SU-DHL-6 (cell line): ENCODE data around the gene PITHD1.

Experiments
- H2AFZ ChIP-seq: fragments of 200-600 bp; sonication (generic); 2 replicates; pipeline ENCODE4 v1.6.1; 2014; ENCODE audit warnings: low read depth, mild to moderate bottlenecking, moderate library complexity, mixed read lengths, antibody characterized with exemption, low read length; ENCODE audit not compliant: severe bottlenecking
- H3F3A ChIP-seq: fragments of 200-600 bp; shearing (Covaris generic); 2 replicates; pipeline ENCODE4 v1.6.0; 2016; ENCODE audit warnings: antibody characterized with exemption, mild to moderate bottlenecking; ENCODE audit not compliant: insufficient read depth
- H3K27ac ChIP-seq: fragments of 200-600 bp; sonication (generic); 2 replicates; pipeline ENCODE4 v1.5.1; 2016; ENCODE audit warnings: low read depth, mild to moderate bottlenecking, low read length, moderate library complexity, mixed read lengths
- H3K27me3 ChIP-seq: fragments of 200-600 bp; sonication (generic), shearing (Covaris generic); 2 replicates; pipeline ENCODE4 v1.6.0; 2014; ENCODE audit warnings: mild to moderate bottlenecking, low read length
- H3K36me3 ChIP-seq: fragments of 200-600 bp; sonication (generic); 2 replicates; pipeline ENCODE4 v1.6.1; 2014; ENCODE audit warnings: mild to moderate bottlenecking, low read length, mixed read lengths
- H3K4me2 ChIP-seq: fragments of 300-600, 200-600 bp; shearing (Covaris generic), sonication (generic); 2 replicates; pipeline ENCODE4 v1.6.0; 2014; ENCODE audit warnings: low read length, low read depth, mild to moderate bottlenecking; ENCODE audit not compliant: poor library complexity, severe bottlenecking
- H3K4me3 ChIP-seq: fragments of 200-600 bp; sonication (generic); 2 replicates; pipeline ENCODE4 v1.5.1; 2014; ENCODE audit warnings: antibody characterized with exemption, low read length, mild to moderate bottlenecking, mixed read lengths; ENCODE audit not compliant: insufficient read depth, poor library complexity, severe bottlenecking
- H3K79me2 ChIP-seq: fragments of 200-600 bp; sonication (generic); 2 replicates; pipeline ENCODE4 v1.6.1; 2014; ENCODE audit warnings: mild to moderate bottlenecking, low read length, moderate library complexity; ENCODE audit not compliant: insufficient read depth
- H3K9ac ChIP-seq: fragments of 200-600 bp; sonication (generic); 2 replicates; pipeline ENCODE4 v1.7.0; 2014; ENCODE audit warnings: mild to moderate bottlenecking, low read length
- H3K9me2 ChIP-seq: fragments of 200-600 bp; sonication (generic); replicated peaks from 2 replicates; pipeline ENCODE4 v1.6.1; 2014; ENCODE audit warnings: low read length; ENCODE audit not compliant: insufficient read depth
- H3K9me3 ChIP-seq: fragments of 200-600 bp; sonication (generic); 2 replicates; pipeline ENCODE4 v1.6.1; 2014; ENCODE audit warnings: low read length, mixed read lengths; ENCODE audit not compliant: insufficient read depth
- H4K20me1 ChIP-seq: fragments of 200-600 bp; sonication (generic); 2 replicates; pipeline ENCODE4 v1.6.1; 2014; ENCODE audit warnings: low read depth, mild to moderate bottlenecking, antibody characterized with exemption, low read length, moderate library complexity, mixed read lengths
- CTCF ChIP-seq: fragments of 200-600 bp; sonication (generic); IDR thresholded peaks from one replicate; pipeline ENCODE4 v1.5.1; 2017; ENCODE audit warnings: antibody characterized with exemption, mild to moderate bottlenecking, low read length, moderate library complexity; ENCODE audit not compliant: insufficient read depth, poor library complexity, severe bottlenecking
- EZH2phosphoT487 ChIP-seq: fragments of 200-600 bp; sonication (generic), shearing (Covaris generic); conservative IDR thresholded peaks from 2 replicates; pipeline ENCODE4 v1.6.1; 2018; ENCODE audit warnings: mild to moderate bottlenecking, antibody characterized with exemption, low read length, moderate library complexity, mixed read lengths

The PITHD1 gene

GRCh38 chr1:23798662-23799142 is 20.5 kb downstream of the PITHD1 start:
- no peak for TF ChIP-seq CTCF
- no peak for TF ChIP-seq EZH2phosphoT487
- no peak overlapping the region for H3K27ac ChIP-seq
- no peaks in the 10 kb centered on the region; the same call in 1 of the 2 replicates for H3F3A ChIP-seq
- H3K4me2 ChIP-seq, result no peak overlapping the region
- H2AFZ ChIP-seq, result no peak overlapping the region
- H3K9me3 ChIP-seq, result no peaks in the 10 kb centered on the region
- no peaks in the 10 kb centered on the region for H3K27me3 ChIP-seq
- H3K9me2 ChIP-seq, result no peaks in the 10 kb centered on the region
- no peaks in the 10 kb centered on the region for H3K36me3 ChIP-seq
- H4K20me1 ChIP-seq, result no peaks in the 10 kb centered on the region
- no peak overlapping the region for H3K9ac ChIP-seq
- no peaks in the 10 kb centered on the region for H3K79me2 ChIP-seq
- no peak overlapping the region for H3K4me3 ChIP-seq

- no peaks in the 10 kb centered on the region; the same call in 1 of the 2 replicates for H3F3A ChIP-seq
- no peak overlapping the region for H3K27ac ChIP-seq
- no peak overlapping the region for H3K4me3 ChIP-seq
- H3K79me2 ChIP-seq, result no peaks in the 10 kb centered on the region
- H3K9me3 ChIP-seq, result no peaks in the 10 kb centered on the region
- H2AFZ ChIP-seq, result no peak overlapping the region
- no peaks in the 10 kb centered on the region for H3K9me2 ChIP-seq
- no peaks in the 10 kb centered on the region for H4K20me1 ChIP-seq
- peak overlapping the region; percentile 86 for H3K9ac ChIP-seq
- peak overlapping the region; percentile 69 for H3K4me2 ChIP-seq
- H3K36me3 ChIP-seq, result no peaks in the 10 kb centered on the region
- TF ChIP-seq CTCF, result no peak
- TF ChIP-seq EZH2phosphoT487, result no peak
- no peaks in the 10 kb centered on the region for H3K27me3 ChIP-seq
These were observed 21.0 kb downstream of the PITHD1 start for GRCh38 chr1:23799255-23799569.

GRCh38 chr1:23799570-23800399 is 21.6 kb downstream of the PITHD1 start:
- Histone ChIP-seq H4K20me1 (no peaks in the 10 kb centered on the region), H3K4me3 (peak overlapping the region; percentile 86), H3K9me3 (no peaks in the 10 kb centered on the region), H3K36me3 (no peaks in the 10 kb centered on the region), H3K79me2 (no peaks in the 10 kb centered on the region), H3F3A (no peaks in the 10 kb centered on the region; the same call in 1 of the 2 replicates), H3K27me3 (no peaks in the 10 kb centered on the region), H3K9ac (peak overlapping the region; percentile 86), H2AFZ (peak overlapping the region; percentile 29), H3K9me2 (no peaks in the 10 kb centered on the region), H3K4me2 (peak overlapping the region; percentile 69), H3K27ac (peak overlapping the region; percentile 6; the same call in 1 of the 2 replicates)
- TF ChIP-seq CTCF (no peak), EZH2phosphoT487 (no peak)
